Measurements from ENCODE around the gene CYTH1. TPM values are rescaled to one million over a fixed set of nuclear protein-coding genes. Genes with fewer than 3 reads are reported as not detected.
"Not testable (repeated sequence)": the region's sequence is repeated elsewhere in the genome, so short reads cannot be mapped to it uniquely, and the experiment has no call there.

The CYTH1 gene
- total and polyA plus RNA-seq, 3 donors from 2014 or later = 40.8 to 47.9 (median 42.2) TPM

DNA sequence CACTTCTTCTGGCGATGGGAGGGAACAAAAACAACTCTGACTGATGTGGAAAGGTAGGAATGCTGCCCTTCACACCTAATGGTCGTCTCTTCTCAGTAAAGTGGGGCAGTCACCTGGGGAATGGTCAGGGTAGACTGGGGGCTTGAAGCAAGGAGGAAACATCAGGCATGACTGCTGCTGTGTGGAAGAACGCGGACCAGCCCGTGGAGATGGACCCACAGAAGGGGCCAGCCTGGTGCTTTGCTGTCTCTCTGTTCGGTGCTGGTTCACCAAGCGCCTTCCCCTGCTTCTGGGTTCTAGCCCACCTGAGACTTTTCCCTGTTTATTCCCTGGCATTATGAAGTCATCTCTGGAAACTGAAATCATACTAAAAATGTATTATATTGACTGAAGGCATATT, 108.7 kb downstream of the CYTH1 start:
- no peaks in the 10 kb centered on the region for H3K27me3 ChIP-seq
- no peak for DNase-seq
- intact Hi-C loops (cut with DNase I; ENCODE audit: low total_unique reads) = no loop called here
- 94 to 96% methylated on average over 7 of the region's 7 CpGs for WGBS, 2 donors
- H3K27ac ChIP-seq = no peak overlapping the region
- H3K4me1 ChIP-seq = peaks cover 5% of the 10 kb centered on the region
- TF ChIP-seq, protein P1, sequence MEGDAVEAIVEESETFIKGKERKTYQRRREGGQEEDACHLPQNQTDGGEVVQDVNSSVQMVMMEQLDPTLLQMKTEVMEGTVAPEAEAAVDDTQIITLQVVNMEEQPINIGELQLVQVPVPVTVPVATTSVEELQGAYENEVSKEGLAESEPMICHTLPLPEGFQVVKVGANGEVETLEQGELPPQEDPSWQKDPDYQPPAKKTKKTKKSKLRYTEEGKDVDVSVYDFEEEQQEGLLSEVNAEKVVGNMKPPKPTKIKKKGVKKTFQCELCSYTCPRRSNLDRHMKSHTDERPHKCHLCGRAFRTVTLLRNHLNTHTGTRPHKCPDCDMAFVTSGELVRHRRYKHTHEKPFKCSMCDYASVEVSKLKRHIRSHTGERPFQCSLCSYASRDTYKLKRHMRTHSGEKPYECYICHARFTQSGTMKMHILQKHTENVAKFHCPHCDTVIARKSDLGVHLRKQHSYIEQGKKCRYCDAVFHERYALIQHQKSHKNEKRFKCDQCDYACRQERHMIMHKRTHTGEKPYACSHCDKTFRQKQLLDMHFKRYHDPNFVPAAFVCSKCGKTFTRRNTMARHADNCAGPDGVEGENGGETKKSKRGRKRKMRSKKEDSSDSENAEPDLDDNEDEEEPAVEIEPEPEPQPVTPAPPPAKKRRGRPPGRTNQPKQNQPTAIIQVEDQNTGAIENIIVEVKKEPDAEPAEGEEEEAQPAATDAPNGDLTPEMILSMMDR (IDR thresholded peaks at IDR 0.05) = no peak
- no peak for TF ChIP-seq POLR2A (IDR thresholded peaks at IDR 0.05)
- H3K4me3 ChIP-seq = no peak overlapping the region
- H3K9me3 ChIP-seq = no peaks in the 10 kb centered on the region
- no peaks in the 10 kb centered on the region for H3K36me3 ChIP-seq (ENCODE audit: low read depth, missing control alignments)

DNA sequence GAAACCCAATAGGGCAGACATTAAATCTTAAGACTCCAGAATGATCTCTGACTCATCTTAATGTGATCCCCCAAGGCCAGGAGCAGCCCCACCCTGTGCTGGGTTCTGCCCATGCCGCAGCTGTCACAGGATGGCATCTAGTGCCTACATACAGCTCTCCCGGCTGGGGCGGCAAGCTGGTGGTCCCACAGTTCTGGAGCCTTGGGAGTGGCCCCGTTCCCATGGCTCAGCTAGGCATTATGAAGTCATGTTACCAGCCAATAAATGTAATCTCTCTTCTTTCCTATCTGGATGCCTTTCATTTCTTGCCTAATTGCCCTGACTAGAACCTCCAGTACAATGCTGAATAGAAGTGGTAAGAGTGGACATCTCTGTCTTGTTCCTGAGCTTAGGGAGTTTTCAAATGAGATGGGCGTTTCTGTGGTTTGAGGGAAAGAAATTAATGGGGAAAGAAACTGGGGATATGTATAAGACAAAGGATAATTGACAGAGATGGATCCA, 109.2 kb downstream of the CYTH1 start:
- Histone ChIP-seq H3K4me1 (peaks cover 5% of the 10 kb centered on the region), H3K36me3 (ENCODE audit: low read depth, missing control alignments) (no peaks in the 10 kb centered on the region), H3K27me3 (no peaks in the 10 kb centered on the region), H3K27ac (no peak overlapping the region), H3K4me3 (no peak overlapping the region), H3K9me3 (no peaks in the 10 kb centered on the region)
- DNase-seq = no peak
- TF ChIP-seq, protein P1 (IDR thresholded peaks at IDR 0.05) = no peak
- TF ChIP-seq POLR2A (IDR thresholded peaks at IDR 0.05) = no peak
- intact Hi-C loops (cut with DNase I; ENCODE audit: low total_unique reads) = no loop called here
- WGBS, 2 donors = 91 to 96% methylated on average over 5 of the region's 5 CpGs

GRCh38 chr17:78672005-78672404, 110.1 kb downstream of the CYTH1 start:
- no peaks in the 10 kb centered on the region for H3K9me3 ChIP-seq
- no peaks in the 10 kb centered on the region for H3K4me1 ChIP-seq
- no peaks in the 10 kb centered on the region for H3K27me3 ChIP-seq
- no peak overlapping the region for H3K4me3 ChIP-seq
- H3K27ac ChIP-seq = no peak overlapping the region
- WGBS, 2 donors = 83 to 92% methylated on average over 11 of the region's 11 CpGs
- no peak for DNase-seq
- intact Hi-C loops (cut with DNase I; ENCODE audit: low total_unique reads) = no loop called here
- no peaks in the 10 kb centered on the region for H3K36me3 ChIP-seq (ENCODE audit: low read depth, missing control alignments)
- TF ChIP-seq POLR2A (IDR thresholded peaks at IDR 0.05) = no peak
- TF ChIP-seq, protein P1 (IDR thresholded peaks at IDR 0.05) = no peak

- H3K36me3 ChIP-seq (ENCODE audit: low read depth, missing control alignments); H3K4me3 ChIP-seq; DNase-seq; intact Hi-C loops (cut with DNase I; ENCODE audit: low total_unique reads); H3K4me1 ChIP-seq; H3K9me3 ChIP-seq; H3K27ac ChIP-seq; H3K27me3 ChIP-seq: not testable (repeated sequence)
- 76 to 86% methylated on average over 3 of the region's 3 CpGs for WGBS, 2 donors
Measured at GRCh38 chr17:78671726-78672001, 110.4 kb downstream of the CYTH1 start.

DNA sequence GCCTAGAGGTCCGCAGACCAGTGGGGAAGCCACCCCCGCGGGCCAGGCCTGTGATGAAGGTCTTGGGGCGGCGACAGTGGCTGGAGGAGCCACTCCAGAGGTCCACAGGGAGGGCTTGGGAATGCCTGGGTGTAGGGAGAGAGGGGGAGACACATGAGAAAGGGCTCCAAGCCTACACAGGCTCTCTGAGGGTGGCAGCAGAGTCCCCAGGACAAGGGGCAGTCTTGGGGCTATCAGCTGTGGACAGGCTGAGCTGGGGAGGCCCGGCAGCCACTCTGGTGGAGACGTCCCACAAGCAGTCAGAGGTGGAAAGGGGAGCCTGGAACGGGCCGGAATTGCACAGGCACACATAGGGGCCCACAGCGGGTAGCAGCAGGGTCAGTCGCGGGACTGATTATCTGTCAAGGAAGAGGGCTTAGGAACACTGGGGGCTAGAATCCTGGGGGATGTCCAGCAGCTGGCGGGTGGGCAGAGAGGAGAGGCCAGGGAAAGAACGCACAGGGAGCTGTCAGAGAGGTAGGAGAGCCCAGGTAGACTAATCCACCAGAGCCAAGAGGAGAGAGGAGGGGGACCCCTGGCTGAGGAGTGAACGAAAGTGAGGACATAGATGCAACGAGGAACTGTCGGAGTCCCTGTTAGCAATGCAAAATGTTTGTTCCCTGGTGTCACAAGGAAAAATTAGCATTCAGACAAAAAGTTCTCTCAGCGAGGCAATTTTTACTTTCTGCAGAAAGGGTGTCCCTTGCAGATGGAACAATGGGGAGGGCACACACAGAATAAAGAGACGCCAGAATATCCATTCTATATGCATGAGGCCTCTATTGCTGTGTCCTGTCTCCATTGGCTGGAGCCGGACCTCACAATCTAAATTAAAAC, 111.0 kb downstream of the CYTH1 start:
- Histone ChIP-seq H3K4me3 (no peak overlapping the region), H3K27me3 (no peaks in the 10 kb centered on the region), H3K9me3 (no peaks in the 10 kb centered on the region), H3K27ac (no peak overlapping the region), H3K4me1 (no peaks in the 10 kb centered on the region), H3K36me3 (ENCODE audit: low read depth, missing control alignments) (no peaks in the 10 kb centered on the region)
- intact Hi-C loops (cut with DNase I; ENCODE audit: low total_unique reads) = no loop called here
- WGBS, 2 donors = 93 to 96% methylated on average over 20 of the region's 20 CpGs
- TF ChIP-seq, protein P1 (IDR thresholded peaks at IDR 0.05) = no peak
- TF ChIP-seq POLR2A (IDR thresholded peaks at IDR 0.05) = no peak
- no peak for DNase-seq

Data from testis (tissue), 3 donors.